ENCODE measurements around the gene CPN2. TPM values are rescaled to one million over a fixed set of nuclear protein-coding genes. Genes with fewer than 3 reads are reported as not detected.

CPN2 gene
- total RNA-seq, 1 experiment from 2014 or later, result not detected

DNA sequence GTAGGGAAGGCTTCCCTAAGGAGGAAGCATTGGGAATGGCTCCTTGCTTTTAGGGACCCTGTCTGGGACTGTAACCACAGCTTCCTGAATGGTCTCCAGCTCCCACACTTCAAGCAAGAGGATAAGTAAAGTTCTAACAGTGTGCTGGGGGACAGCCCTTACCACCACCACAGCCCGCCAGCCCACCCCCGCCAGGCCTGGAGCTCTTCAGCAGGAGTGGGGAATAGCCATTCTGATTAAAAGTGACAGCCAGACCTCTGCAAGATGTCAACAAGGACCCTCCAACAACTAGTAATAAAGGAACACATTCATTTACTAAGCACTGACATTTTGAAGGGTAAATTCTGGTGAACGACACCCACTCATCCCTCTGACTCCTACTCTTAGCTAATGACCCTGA lies 49.4 kb downstream of the CPN2 start:
- intact Hi-C loops (cut with micrococcal nuclease; ENCODE audit: unreplicated experiment), result no loop called here
- Mint-ChIP-seq H3K4me3 (ENCODE audit: low read depth, unreplicated experiment) (no peak overlapping the region), H3K36me3 (ENCODE audit: insufficient read depth, unreplicated experiment) (no peaks in the 10 kb centered on the region), H3K27ac (ENCODE audit: unreplicated experiment) (no peak overlapping the region), H3K9me3 (ENCODE audit: low read depth, unreplicated experiment) (no peaks in the 10 kb centered on the region), H3K27me3 (ENCODE audit: unreplicated experiment) (no peaks in the 10 kb centered on the region), H3K4me1 (ENCODE audit: low read depth, unreplicated experiment) (no peaks in the 10 kb centered on the region)
- no peak for DNase-seq
- CTCF ChIA-PET, result interaction anchor here (0.6 kb wide), 3 partner anchors 10 to 166 kb away, joined by 3 to 4 read pairs (median 3); partner anchors contain the start of gene HES1
- TF ChIP-seq, protein P1, sequence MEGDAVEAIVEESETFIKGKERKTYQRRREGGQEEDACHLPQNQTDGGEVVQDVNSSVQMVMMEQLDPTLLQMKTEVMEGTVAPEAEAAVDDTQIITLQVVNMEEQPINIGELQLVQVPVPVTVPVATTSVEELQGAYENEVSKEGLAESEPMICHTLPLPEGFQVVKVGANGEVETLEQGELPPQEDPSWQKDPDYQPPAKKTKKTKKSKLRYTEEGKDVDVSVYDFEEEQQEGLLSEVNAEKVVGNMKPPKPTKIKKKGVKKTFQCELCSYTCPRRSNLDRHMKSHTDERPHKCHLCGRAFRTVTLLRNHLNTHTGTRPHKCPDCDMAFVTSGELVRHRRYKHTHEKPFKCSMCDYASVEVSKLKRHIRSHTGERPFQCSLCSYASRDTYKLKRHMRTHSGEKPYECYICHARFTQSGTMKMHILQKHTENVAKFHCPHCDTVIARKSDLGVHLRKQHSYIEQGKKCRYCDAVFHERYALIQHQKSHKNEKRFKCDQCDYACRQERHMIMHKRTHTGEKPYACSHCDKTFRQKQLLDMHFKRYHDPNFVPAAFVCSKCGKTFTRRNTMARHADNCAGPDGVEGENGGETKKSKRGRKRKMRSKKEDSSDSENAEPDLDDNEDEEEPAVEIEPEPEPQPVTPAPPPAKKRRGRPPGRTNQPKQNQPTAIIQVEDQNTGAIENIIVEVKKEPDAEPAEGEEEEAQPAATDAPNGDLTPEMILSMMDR (IDR thresholded peaks at IDR 0.05; ENCODE audit: unreplicated experiment), result no peak
- no TSS peak for BruUV-seq (replicated peaks)

DNA sequence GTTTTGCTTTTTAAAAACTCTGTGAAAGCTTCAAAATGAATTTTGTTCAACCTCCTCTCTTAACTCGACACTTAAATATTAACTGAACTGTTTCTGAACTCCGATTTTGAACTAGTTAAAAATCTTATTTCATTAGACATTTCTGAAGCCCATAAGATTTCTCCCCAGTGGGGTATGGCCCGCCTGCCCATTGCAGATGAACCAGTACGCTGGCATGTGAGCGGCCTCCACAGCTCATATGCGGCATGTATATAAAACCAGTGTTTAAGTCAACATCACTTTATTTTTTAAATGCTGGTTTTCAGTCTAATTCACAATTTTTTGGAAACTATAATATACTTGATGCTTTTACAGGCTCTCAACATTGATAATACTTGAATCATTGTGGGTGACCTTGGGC lies 50.2 kb downstream of the CPN2 start:
- TF ChIP-seq, protein P1 (IDR thresholded peaks at IDR 0.05; ENCODE audit: unreplicated experiment), result no peak
- Mint-ChIP-seq H3K27ac (ENCODE audit: unreplicated experiment) (no peak overlapping the region), H3K4me1 (ENCODE audit: low read depth, unreplicated experiment) (no peaks in the 10 kb centered on the region), H3K27me3 (ENCODE audit: unreplicated experiment) (no peaks in the 10 kb centered on the region), H3K4me3 (ENCODE audit: low read depth, unreplicated experiment) (no peak overlapping the region), H3K9me3 (ENCODE audit: low read depth, unreplicated experiment) (no peaks in the 10 kb centered on the region), H3K36me3 (ENCODE audit: insufficient read depth, unreplicated experiment) (no peaks in the 10 kb centered on the region)
- intact Hi-C loops (cut with micrococcal nuclease; ENCODE audit: unreplicated experiment), result no loop called here
- DNase-seq, result no peak
- BruUV-seq (replicated peaks), result no TSS peak
- CTCF ChIA-PET, result no interaction called here

DNA sequence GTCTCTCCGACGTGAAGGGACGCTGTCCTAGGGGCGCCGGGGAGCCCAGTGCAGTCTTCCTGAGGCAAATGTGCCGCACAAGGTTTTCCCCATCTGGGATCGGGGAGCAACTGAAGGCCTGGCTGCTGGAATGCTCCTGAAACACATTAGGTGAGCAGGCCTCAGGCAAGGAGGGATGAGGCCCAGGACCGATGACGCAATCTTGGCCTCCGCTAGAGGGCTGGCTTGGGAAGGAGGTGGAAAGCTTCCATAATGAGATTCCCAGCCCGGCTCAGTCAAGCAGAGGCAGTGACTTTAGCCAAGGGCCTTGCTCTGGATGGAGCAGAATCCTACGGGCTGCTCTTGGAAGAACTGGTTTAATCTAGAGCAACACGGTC lies 50.8 kb downstream of the CPN2 start:
- no peak overlapping the region for H3K27ac Mint-ChIP-seq (ENCODE audit: unreplicated experiment)
- intact Hi-C loops (cut with micrococcal nuclease; ENCODE audit: unreplicated experiment), result no loop called here
- H3K36me3 Mint-ChIP-seq (ENCODE audit: insufficient read depth, unreplicated experiment), result no peaks in the 10 kb centered on the region
- H3K4me1 Mint-ChIP-seq (ENCODE audit: low read depth, unreplicated experiment), result no peaks in the 10 kb centered on the region
- TF ChIP-seq, protein P1 (IDR thresholded peaks at IDR 0.05; ENCODE audit: unreplicated experiment), result no peak
- DNase-seq, result no peak
- no TSS peak for BruUV-seq (replicated peaks)
- H3K9me3 Mint-ChIP-seq (ENCODE audit: low read depth, unreplicated experiment), result no peaks in the 10 kb centered on the region
- CTCF ChIA-PET, result no interaction called here
- H3K27me3 Mint-ChIP-seq (ENCODE audit: unreplicated experiment), result no peaks in the 10 kb centered on the region
- no peak overlapping the region for H3K4me3 Mint-ChIP-seq (ENCODE audit: low read depth, unreplicated experiment)

- TF ChIP-seq, protein P1 (IDR thresholded peaks at IDR 0.05; ENCODE audit: unreplicated experiment), result no peak
- no peak overlapping the region for H3K4me3 Mint-ChIP-seq (ENCODE audit: low read depth, unreplicated experiment)
- no peak overlapping the region for H3K27ac Mint-ChIP-seq (ENCODE audit: unreplicated experiment)
- BruUV-seq (replicated peaks), result no TSS peak
- intact Hi-C loops (cut with micrococcal nuclease; ENCODE audit: unreplicated experiment), result no loop called here
- no peaks in the 10 kb centered on the region for H3K9me3 Mint-ChIP-seq (ENCODE audit: low read depth, unreplicated experiment)
- CTCF ChIA-PET, result interaction anchor here (1.1 kb wide), 1 partner anchor 28 kb away, joined by 3 read pairs; no protein-coding TSS in a partner anchor
- H3K4me1 Mint-ChIP-seq (ENCODE audit: low read depth, unreplicated experiment), result peaks cover 9% of the 10 kb centered on the region
- no peaks in the 10 kb centered on the region for H3K27me3 Mint-ChIP-seq (ENCODE audit: unreplicated experiment)
- no peaks in the 10 kb centered on the region for H3K36me3 Mint-ChIP-seq (ENCODE audit: insufficient read depth, unreplicated experiment)
- no peak for DNase-seq
Measured at GRCh38 chr3:194298331-194299227, 52.5 kb downstream of the CPN2 start.

Data from Calu3 (cell line).